ENCODE measurements around the gene TSPAN3.

Gene TSPAN3

GRCh38 chr15:77042245-77042919 lies 28.5 kb downstream of the TSPAN3 start:
- no CpG with 5 or more reads among the region's 8 CpGs for WGBS (ENCODE audit: extremely low coverage, insufficient coverage, low lambda C conversion rate)
- no peak overlapping the region for H2AK5ac ChIP-seq (ENCODE audit: low read length)

GRCh38 chr15:77040673-77041072 lies 30.2 kb downstream of the TSPAN3 start:
- peaks cover 2% of the 10 kb centered on the region for H3K36me3 ChIP-seq (ENCODE audit: control insufficient read depth, insufficient read depth, low read length)

More at GRCh38 chr15:77042245-77042919, 28.5 kb downstream of the TSPAN3 start:
- Histone ChIP-seq H2BK5ac (ENCODE audit: low read length) (no peak overlapping the region), H3K18ac (ENCODE audit: low read length) (no peak overlapping the region), H3K36me3 (ENCODE audit: control insufficient read depth, insufficient read depth, low read length) (peaks cover 6% of the 10 kb centered on the region), H3K9ac (ENCODE audit: low read length) (no peak overlapping the region), H3K4me1 (ENCODE audit: control insufficient read depth, low read depth, low read length) (no peaks in the 10 kb centered on the region), H4K5ac (ENCODE audit: low read length) (no peak overlapping the region), H3K79me1 (ENCODE audit: low read length) (no peaks in the 10 kb centered on the region), H2BK15ac (replicated peaks; ENCODE audit: low read depth) (no peak overlapping the region), H3K27ac (ENCODE audit: low read depth, low read length) (no peak overlapping the region), H4K8ac (ENCODE audit: low read depth, low read length) (no peak overlapping the region), H3K4me3 (ENCODE audit: low read length) (no peak overlapping the region), H3K23ac (ENCODE audit: low read length) (no peak overlapping the region), H3K4ac (ENCODE audit: low read depth, low read length) (no peak overlapping the region), H3K4me2 (ENCODE audit: low read length) (no peak overlapping the region), H2BK120ac (ENCODE audit: low read depth, low read length) (no peak overlapping the region), H3K56ac (ENCODE audit: low read length) (no peak overlapping the region), H3K79me2 (ENCODE audit: control insufficient read depth, insufficient read depth, low read length) (no peaks in the 10 kb centered on the region), H3K27me3 (ENCODE audit: insufficient read depth, low read length, poor library complexity) (no peaks in the 10 kb centered on the region)
- DNase-seq: no peak

GRCh38 chr15:77039848-77040247 lies 31.1 kb downstream of the TSPAN3 start:
- Histone ChIP-seq H2BK15ac (replicated peaks; ENCODE audit: low read depth) (no peak overlapping the region), H3K4ac (ENCODE audit: low read depth, low read length) (no peak overlapping the region), H3K18ac (ENCODE audit: low read length) (no peak overlapping the region), H3K79me2 (ENCODE audit: control insufficient read depth, insufficient read depth, low read length) (no peaks in the 10 kb centered on the region), H3K36me3 (ENCODE audit: control insufficient read depth, insufficient read depth, low read length) (peaks cover under 1% of the 10 kb centered on the region), H2AK5ac (ENCODE audit: low read length) (no peak overlapping the region), H4K5ac (ENCODE audit: low read length) (no peak overlapping the region), H3K4me3 (ENCODE audit: low read length) (no peak overlapping the region), H3K79me1 (ENCODE audit: low read length) (no peaks in the 10 kb centered on the region), H3K23ac (ENCODE audit: low read length) (no peak overlapping the region), H3K4me1 (ENCODE audit: control insufficient read depth, low read depth, low read length) (no peaks in the 10 kb centered on the region), H3K27ac (ENCODE audit: low read depth, low read length) (no peak overlapping the region), H3K56ac (ENCODE audit: low read length) (no peak overlapping the region), H2BK120ac (ENCODE audit: low read depth, low read length) (no peak overlapping the region), H4K8ac (ENCODE audit: low read depth, low read length) (no peak overlapping the region), H3K27me3 (ENCODE audit: insufficient read depth, low read length, poor library complexity) (no peaks in the 10 kb centered on the region), H2BK5ac (ENCODE audit: low read length) (no peak overlapping the region), H3K4me2 (ENCODE audit: low read length) (no peak overlapping the region), H3K9ac (ENCODE audit: low read length) (no peak overlapping the region)
- WGBS (ENCODE audit: extremely low coverage, insufficient coverage, low lambda C conversion rate): no CpG with 5 or more reads among the region's 8 CpGs
- DNase-seq: no peak

More at GRCh38 chr15:77040673-77041072, 30.2 kb downstream of the TSPAN3 start:
- H3K4me2 ChIP-seq (ENCODE audit: low read length): no peak overlapping the region
- WGBS (ENCODE audit: extremely low coverage, insufficient coverage, low lambda C conversion rate): no CpG with 5 or more reads among the region's 5 CpGs
- H3K4ac ChIP-seq (ENCODE audit: low read depth, low read length): no peak overlapping the region
- no peak overlapping the region for H3K56ac ChIP-seq (ENCODE audit: low read length)
- H4K5ac ChIP-seq (ENCODE audit: low read length): no peak overlapping the region
- H3K27ac ChIP-seq (ENCODE audit: low read depth, low read length): no peak overlapping the region
- H3K23ac ChIP-seq (ENCODE audit: low read length): no peak overlapping the region
- no peak overlapping the region for H2AK5ac ChIP-seq (ENCODE audit: low read length)
- H3K79me2 ChIP-seq (ENCODE audit: control insufficient read depth, insufficient read depth, low read length): no peaks in the 10 kb centered on the region
- H3K9ac ChIP-seq (ENCODE audit: low read length): no peak overlapping the region
- H4K8ac ChIP-seq (ENCODE audit: low read depth, low read length): no peak overlapping the region
- no peak for DNase-seq
- H2BK15ac ChIP-seq (replicated peaks; ENCODE audit: low read depth): no peak overlapping the region
- H3K18ac ChIP-seq (ENCODE audit: low read length): no peak overlapping the region
- H3K79me1 ChIP-seq (ENCODE audit: low read length): no peaks in the 10 kb centered on the region
- no peak overlapping the region for H3K4me3 ChIP-seq (ENCODE audit: low read length)
- H2BK5ac ChIP-seq (ENCODE audit: low read length): no peak overlapping the region
- H2BK120ac ChIP-seq (ENCODE audit: low read depth, low read length): no peak overlapping the region
- H3K27me3 ChIP-seq (ENCODE audit: insufficient read depth, low read length, poor library complexity): no peaks in the 10 kb centered on the region
- H3K4me1 ChIP-seq (ENCODE audit: control insufficient read depth, low read depth, low read length): no peaks in the 10 kb centered on the region

GRCh38 chr15:77039217-77039533 lies 31.7 kb downstream of the TSPAN3 start:
- Histone ChIP-seq H3K36me3 (ENCODE audit: control insufficient read depth, insufficient read depth, low read length) (no peaks in the 10 kb centered on the region), H4K5ac (ENCODE audit: low read length) (no peak overlapping the region), H4K8ac (ENCODE audit: low read depth, low read length) (no peak overlapping the region), H3K4me1 (ENCODE audit: control insufficient read depth, low read depth, low read length) (no peaks in the 10 kb centered on the region), H3K56ac (ENCODE audit: low read length) (no peak overlapping the region), H3K23ac (ENCODE audit: low read length) (no peak overlapping the region), H3K27ac (ENCODE audit: low read depth, low read length) (no peak overlapping the region), H3K79me1 (ENCODE audit: low read length) (no peaks in the 10 kb centered on the region), H2BK120ac (ENCODE audit: low read depth, low read length) (no peak overlapping the region), H3K4me2 (ENCODE audit: low read length) (no peak overlapping the region), H2BK15ac (replicated peaks; ENCODE audit: low read depth) (no peak overlapping the region), H3K4ac (ENCODE audit: low read depth, low read length) (no peak overlapping the region), H2AK5ac (ENCODE audit: low read length) (no peak overlapping the region), H3K9ac (ENCODE audit: low read length) (no peak overlapping the region), H3K4me3 (ENCODE audit: low read length) (no peak overlapping the region), H2BK5ac (ENCODE audit: low read length) (no peak overlapping the region), H3K27me3 (ENCODE audit: insufficient read depth, low read length, poor library complexity) (no peaks in the 10 kb centered on the region), H3K18ac (ENCODE audit: low read length) (no peak overlapping the region), H3K79me2 (ENCODE audit: control insufficient read depth, insufficient read depth, low read length) (no peaks in the 10 kb centered on the region)
- no CpG with 5 or more reads among the region's 5 CpGs for WGBS (ENCODE audit: extremely low coverage, insufficient coverage, low lambda C conversion rate)
- no peak for DNase-seq

- no peak overlapping the region for H3K23ac ChIP-seq (ENCODE audit: low read length)
- H3K4me3 ChIP-seq (ENCODE audit: low read length): no peak overlapping the region
- no peak overlapping the region for H2AK5ac ChIP-seq (ENCODE audit: low read length)
- no peak overlapping the region for H4K5ac ChIP-seq (ENCODE audit: low read length)
- no peak overlapping the region for H3K4me2 ChIP-seq (ENCODE audit: low read length)
- WGBS (ENCODE audit: extremely low coverage, insufficient coverage, low lambda C conversion rate): no CpG with 5 or more reads among the region's 10 CpGs
- DNase-seq: no peak
- H3K18ac ChIP-seq (ENCODE audit: low read length): no peak overlapping the region
- no peak overlapping the region for H3K4ac ChIP-seq (ENCODE audit: low read depth, low read length)
- no peaks in the 10 kb centered on the region for H3K79me2 ChIP-seq (ENCODE audit: control insufficient read depth, insufficient read depth, low read length)
- H2BK15ac ChIP-seq (replicated peaks; ENCODE audit: low read depth): no peak overlapping the region
- H3K27me3 ChIP-seq (ENCODE audit: insufficient read depth, low read length, poor library complexity): no peaks in the 10 kb centered on the region
- H3K27ac ChIP-seq (ENCODE audit: low read depth, low read length): no peak overlapping the region
- H4K8ac ChIP-seq (ENCODE audit: low read depth, low read length): no peak overlapping the region
- no peak overlapping the region for H3K9ac ChIP-seq (ENCODE audit: low read length)
- no peaks in the 10 kb centered on the region for H3K36me3 ChIP-seq (ENCODE audit: control insufficient read depth, insufficient read depth, low read length)
- no peak overlapping the region for H2BK5ac ChIP-seq (ENCODE audit: low read length)
- H3K56ac ChIP-seq (ENCODE audit: low read length): no peak overlapping the region
- no peaks in the 10 kb centered on the region for H3K79me1 ChIP-seq (ENCODE audit: low read length)
- no peaks in the 10 kb centered on the region for H3K4me1 ChIP-seq (ENCODE audit: control insufficient read depth, low read depth, low read length)
- H2BK120ac ChIP-seq (ENCODE audit: low read depth, low read length): no peak overlapping the region
Observed at GRCh38 chr15:77038312-77039216, 32.3 kb downstream of the TSPAN3 start.

Measured in mesendoderm (in vitro differentiated cells).